Ishikawa (cell line): ENCODE results near the gene SLCO2A1.

Experiments
- CREB1 ChIP-seq: IDR thresholded peaks from 2 replicates; pipeline ENCODE4 v1.6.1; 2012; ENCODE audit warnings: low read depth
- EP300 ChIP-seq: IDR thresholded peaks from 2 replicates; pipeline ENCODE4 v1.6.1; 2012; ENCODE audit warnings: borderline replicate concordance
- FOXM1 ChIP-seq: IDR thresholded peaks from 2 replicates; pipeline ENCODE4 v1.6.1; 2012; ENCODE audit warnings: low read depth, borderline replicate concordance
- RAD21 ChIP-seq: IDR thresholded peaks from 2 replicates; pipeline ENCODE4 v1.6.1; 2012; ENCODE audit warnings: low read depth
- TAF1 ChIP-seq: IDR thresholded peaks from 2 replicates; pipeline ENCODE4 v1.6.1; 2012; ENCODE audit warnings: low read depth, mild to moderate bottlenecking
- TF ChIP-seq, protein P1 (sequence below): IDR thresholded peaks from 2 replicates; pipeline ENCODE4 v1.6.1; 2012
- TF ChIP-seq, protein P2 (sequence below): IDR thresholded peaks from 2 replicates; pipeline ENCODE4 v1.6.1; 2012; ENCODE audit warnings: low read depth, mild to moderate bottlenecking

DNA sequence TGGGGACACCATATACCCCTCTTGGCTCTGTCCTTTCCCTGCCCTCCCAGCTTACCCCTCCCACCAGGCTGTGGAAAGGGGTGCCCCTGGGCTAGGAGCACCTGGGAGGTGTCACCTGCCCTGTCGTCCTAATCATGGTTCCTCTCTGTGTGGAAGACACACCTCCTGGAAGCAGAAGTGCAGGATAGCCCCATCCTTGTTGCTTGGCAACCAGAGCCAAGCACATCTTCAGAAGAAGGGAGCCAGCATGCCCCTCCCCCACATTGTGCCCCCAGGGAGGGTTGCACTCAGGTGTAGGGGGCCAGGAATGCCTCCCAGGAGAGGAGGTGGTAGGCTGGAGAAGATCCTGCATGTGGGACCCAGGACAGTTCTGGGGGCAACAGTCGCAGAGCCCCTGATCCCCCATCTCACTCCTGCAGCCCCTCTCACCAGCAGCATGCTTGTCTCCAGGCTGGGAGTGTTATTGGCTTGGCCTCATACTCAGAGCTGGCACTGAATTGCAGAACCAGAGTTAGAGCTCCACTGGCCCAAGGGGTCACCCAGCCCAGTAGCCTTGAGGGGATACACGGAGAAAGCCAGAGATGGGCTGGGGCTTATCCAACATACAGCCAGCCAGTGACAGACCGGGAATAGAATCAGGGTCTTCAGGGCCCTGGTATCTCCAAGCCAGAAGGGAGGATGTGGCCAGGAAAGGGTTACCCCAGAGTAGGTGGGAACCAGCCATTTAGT is 142.5 kb downstream of the SLCO2A1 start:
- TF ChIP-seq, protein P1, sequence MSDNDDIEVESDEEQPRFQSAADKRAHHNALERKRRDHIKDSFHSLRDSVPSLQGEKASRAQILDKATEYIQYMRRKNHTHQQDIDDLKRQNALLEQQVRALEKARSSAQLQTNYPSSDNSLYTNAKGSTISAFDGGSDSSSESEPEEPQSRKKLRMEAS, result no peak
- TF ChIP-seq FOXM1 (no peak), RAD21 (no peak), EP300 (no peak), TAF1 (no peak), CREB1 (no peak)
- TF ChIP-seq, protein P2, sequence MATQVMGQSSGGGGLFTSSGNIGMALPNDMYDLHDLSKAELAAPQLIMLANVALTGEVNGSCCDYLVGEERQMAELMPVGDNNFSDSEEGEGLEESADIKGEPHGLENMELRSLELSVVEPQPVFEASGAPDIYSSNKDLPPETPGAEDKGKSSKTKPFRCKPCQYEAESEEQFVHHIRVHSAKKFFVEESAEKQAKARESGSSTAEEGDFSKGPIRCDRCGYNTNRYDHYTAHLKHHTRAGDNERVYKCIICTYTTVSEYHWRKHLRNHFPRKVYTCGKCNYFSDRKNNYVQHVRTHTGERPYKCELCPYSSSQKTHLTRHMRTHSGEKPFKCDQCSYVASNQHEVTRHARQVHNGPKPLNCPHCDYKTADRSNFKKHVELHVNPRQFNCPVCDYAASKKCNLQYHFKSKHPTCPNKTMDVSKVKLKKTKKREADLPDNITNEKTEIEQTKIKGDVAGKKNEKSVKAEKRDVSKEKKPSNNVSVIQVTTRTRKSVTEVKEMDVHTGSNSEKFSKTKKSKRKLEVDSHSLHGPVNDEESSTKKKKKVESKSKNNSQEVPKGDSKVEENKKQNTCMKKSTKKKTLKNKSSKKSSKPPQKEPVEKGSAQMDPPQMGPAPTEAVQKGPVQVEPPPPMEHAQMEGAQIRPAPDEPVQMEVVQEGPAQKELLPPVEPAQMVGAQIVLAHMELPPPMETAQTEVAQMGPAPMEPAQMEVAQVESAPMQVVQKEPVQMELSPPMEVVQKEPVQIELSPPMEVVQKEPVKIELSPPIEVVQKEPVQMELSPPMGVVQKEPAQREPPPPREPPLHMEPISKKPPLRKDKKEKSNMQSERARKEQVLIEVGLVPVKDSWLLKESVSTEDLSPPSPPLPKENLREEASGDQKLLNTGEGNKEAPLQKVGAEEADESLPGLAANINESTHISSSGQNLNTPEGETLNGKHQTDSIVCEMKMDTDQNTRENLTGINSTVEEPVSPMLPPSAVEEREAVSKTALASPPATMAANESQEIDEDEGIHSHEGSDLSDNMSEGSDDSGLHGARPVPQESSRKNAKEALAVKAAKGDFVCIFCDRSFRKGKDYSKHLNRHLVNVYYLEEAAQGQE, result no peak
